Central memory CD4-positive, alpha-beta T cell (primary cell): ENCODE results near the gene CWC15.

ENCODE experiments used
- DNase-seq: peaks from one replicate; pipeline ENCODE4 v3.0.0; 2022

CWC15 gene

DNA sequence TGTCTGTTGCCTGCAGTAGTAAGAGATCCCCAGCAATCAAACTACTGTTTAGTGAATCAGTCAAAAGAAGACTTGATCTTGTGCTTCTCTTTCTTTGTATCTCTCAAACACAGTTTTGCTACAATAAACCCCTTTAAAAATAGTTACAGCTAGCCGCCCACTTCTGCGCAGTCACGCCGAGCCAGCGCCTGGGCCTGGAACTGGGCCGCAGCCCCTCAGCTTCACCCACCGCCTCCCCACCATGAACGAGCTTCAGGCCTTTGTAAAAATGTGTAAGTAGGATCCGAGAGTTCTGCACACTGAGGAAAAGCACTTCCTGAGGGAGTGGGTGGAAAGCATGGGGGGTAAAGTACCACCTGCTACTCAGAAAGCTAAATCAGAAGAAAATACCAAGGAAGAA, 60.5 kb downstream of the CWC15 start:
- DNase-seq = no peak
